Pancreas (tissue), 10 donors: ENCODE data around the gene WBP1L. TPM values are rescaled to one million over a fixed set of nuclear protein-coding genes. Genes with fewer than 3 reads are reported as not detected.

Experiments used
- ATAC-seq, 4 donors: fragments of 200-7000 bp; cut with Tn5 transposase; one replicate each; pipeline versions ENCODE4 v1.8.0 to v1.9.1; 2020; ENCODE audit warnings: mild to moderate bottlenecking in 4 of 4, moderate library complexity in 4 of 4
- DNase-seq, 6 donors: peaks; one replicate each; pipeline ENCODE4 v3.0.0-alpha.2; 2020
- FAIRE-seq: peaks from 2 replicates; lab custom pipeline; 2012; peaks lifted over from hg19 to GRCh38; lab: Jason Lieb, UNC
- H3K27ac ChIP-seq, 4 donors: fragments of 200-600 bp; sonication (generic); 1 replicate in 3 of 4; 2 replicates in 1 of 4; pipeline versions ENCODE4 v1.5.0 to v1.8.0; 2020
- H3K27me3 ChIP-seq, 4 donors: fragments of 200-600 bp; one replicate each; pipeline ENCODE4 v1.8.0; 2021
- H3K36me3 ChIP-seq, 3 donors: fragments of 200-600 bp; sonication (generic) in 1 of 3; one replicate each; pipeline versions ENCODE4 v1.5.0 to v1.8.0; 2020 to 2021
- H3K4me1 ChIP-seq, 3 donors: fragments of 200-600 bp; one replicate each; pipeline ENCODE4 v1.8.0; 2021
- H3K4me3 ChIP-seq, 4 donors: fragments of 200-600 bp; sonication (generic) in 2 of 4; one replicate each; pipeline versions ENCODE4 v1.5.0 to v1.8.0; 2020 to 2021
- H3K9me3 ChIP-seq, 4 donors: fragments of 200-600 bp; one replicate each; pipeline ENCODE4 v1.8.0; 2021
- CTCF ChIP-seq, 4 donors: fragments of 200-600 bp; sonication (generic) in 3 of 4; IDR thresholded peaks; one replicate each; pipeline versions ENCODE4 v1.5.0 to v1.8.0; 2021; ENCODE audit warnings: antibody characterized with exemption in 4 of 4
- WGBS, 2 donors: extraction: QIAGEN DNeasy Blood & Tissue Kit; methylation state at CpG; one replicate each; pipeline ENCODE4 v1.1.7; 2013; 5-methylcytosine and 5-hydroxymethylcytosine counted together
- intact Hi-C, 3 donors: fragments of 100-400 bp; cut with DNase I; formaldehyde crosslinking; loops; one replicate each; pipeline versions ENCODE4 v1.11.1 to v1.14.2; 2022
- polyA plus RNA-seq, 2 donors: library from polyadenylated mRNA; stranded (reverse); fragments of 200-250 nt; gene quantifications; one replicate each; pipeline ENCODE4 v1.2.3, GENCODE V29; 2013
- total RNA-seq, 6 donors: library from RNA; stranded (reverse); fragmentation: NEBNext Ultra II Directional in 4 of 6; extraction: Animal tissue kit (Norgen Biotek cat#: 25700) in 4 of 6; gene quantifications; one replicate each; pipeline versions ENCODE4 v1.2.1 to v1.2.4, GENCODE V29; 2021 to 2023
- donor health status: healthy with polysubstance abuse.
- donor health status: DM: no; HTN: no; CAD: no; lungs with moderate emphysema.
- donor health status: DM: no; HTN: no; CAD: no.
- donor health status: control.
- donor health status: control.
- donor health status: Bipolar disorder and iron deficiency.
- donor health status: DM: yes; HTN: yes; CAD: no.
- donor health status: DM: no; HTN: no; CAD: no.
- donor health status: DM: no; HTN: no; CAD: no.
- donor health status: DM: yes; HTN: yes; CAD: no.

The WBP1L gene
- total and polyA plus RNA-seq, 8 donors: 9.0 to 27.3 (median 10.8) TPM

DNA sequence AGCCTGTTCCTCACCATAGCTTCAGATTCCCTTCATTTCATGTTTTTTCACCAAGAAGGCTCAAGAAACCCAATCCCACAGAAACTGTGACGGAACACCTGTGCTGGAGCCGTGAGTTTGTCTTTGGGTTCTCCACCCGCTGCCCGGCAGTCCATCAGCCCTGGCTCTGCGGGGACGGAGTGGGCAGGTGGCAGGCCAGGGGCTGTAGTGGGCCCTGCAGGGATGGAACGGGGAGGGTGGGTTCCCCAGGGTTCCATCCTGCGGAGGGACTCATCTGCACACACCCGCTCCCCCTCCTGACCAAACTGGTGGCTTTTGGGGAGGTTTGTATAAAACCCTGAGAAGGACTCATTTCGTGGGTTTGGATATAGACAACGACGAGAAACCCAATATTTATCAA, 78.5 kb downstream of the WBP1L start:
- no peak for ATAC-seq
- intact Hi-C loops: no loop called here
- Histone ChIP-seq H3K4me1 (no peaks in the 10 kb centered on the region), H3K27me3 (no peaks in the 10 kb centered on the region), H3K27ac (no peak overlapping the region), H3K9me3 (no peaks in the 10 kb centered on the region), H3K36me3 (no peaks in the 10 kb centered on the region), H3K4me3 (no peak overlapping the region)
- no peak for FAIRE-seq
- no peak for TF ChIP-seq CTCF (IDR thresholded peaks at IDR 0.05)
- DNase-seq: no peak
- WGBS, 2 donors: 84 to 89% methylated on average over 12 of the region's 12 CpGs

DNA sequence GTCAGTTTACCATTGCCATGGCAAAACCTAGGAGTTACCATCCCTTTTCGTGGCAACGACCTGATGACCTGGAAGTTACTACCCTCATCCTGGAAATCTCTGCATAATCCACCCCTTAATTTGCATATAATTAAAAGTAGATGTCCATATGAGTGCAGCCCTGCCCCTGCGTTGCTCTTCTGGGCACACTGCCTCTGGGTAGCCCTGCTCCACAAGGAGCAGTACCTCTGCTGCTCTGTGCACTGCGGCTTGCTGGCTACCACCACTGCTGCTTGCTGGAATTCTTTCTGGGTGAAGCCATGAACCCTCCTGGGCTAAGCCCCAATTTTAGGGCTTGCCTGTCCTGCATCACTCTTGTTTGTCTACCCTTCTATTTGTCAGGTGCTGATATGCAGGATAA, 80.9 kb downstream of the WBP1L start:
- no peak overlapping the region for H3K27ac ChIP-seq
- H3K27me3 ChIP-seq: no peaks in the 10 kb centered on the region
- no peaks in the 10 kb centered on the region for H3K4me1 ChIP-seq
- H3K36me3 ChIP-seq: no peaks in the 10 kb centered on the region
- ATAC-seq (no peak), FAIRE-seq (no peak), DNase-seq (no peak)
- intact Hi-C loops: no loop called here
- TF ChIP-seq CTCF (IDR thresholded peaks at IDR 0.05): no peak
- H3K9me3 ChIP-seq: no peaks in the 10 kb centered on the region
- WGBS, 2 donors: 86 to 91% methylated on average over 4 of the region's 4 CpGs
- H3K4me3 ChIP-seq: no peak overlapping the region

DNA sequence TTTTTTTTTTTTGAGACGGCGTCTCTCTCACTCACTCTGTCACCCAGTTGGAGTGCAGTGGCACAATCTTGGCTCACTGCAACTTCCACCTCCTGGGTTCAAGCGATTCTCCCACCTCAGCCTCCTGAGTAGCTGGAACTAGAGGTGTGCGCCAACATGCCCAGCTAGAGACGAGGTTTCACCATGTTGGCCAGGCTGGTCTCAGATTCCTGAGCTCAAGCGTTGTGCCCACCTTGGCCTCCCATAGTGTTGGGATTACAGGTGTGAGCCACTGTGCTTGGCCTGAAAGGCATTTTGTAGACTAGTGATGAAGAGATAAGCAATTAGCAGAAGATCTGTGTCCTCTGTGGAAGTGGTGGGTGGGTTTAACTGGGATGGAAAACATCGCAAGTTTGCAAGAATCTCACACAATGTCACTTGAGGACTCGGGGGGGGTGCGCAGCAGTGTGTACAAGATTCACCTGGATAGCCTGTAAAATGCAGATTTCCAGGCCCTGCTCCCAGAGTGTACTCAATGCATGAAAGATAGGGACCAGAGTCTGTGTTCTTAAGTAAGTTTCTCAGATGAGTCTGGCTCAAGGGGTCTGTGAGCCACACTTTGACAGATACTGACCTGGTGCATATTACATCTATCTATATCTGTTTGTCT, 82.5 kb downstream of the WBP1L start:
- Histone ChIP-seq H3K4me3 (no peak overlapping the region), H3K36me3 (no peaks in the 10 kb centered on the region), H3K27ac (no peak overlapping the region), H3K4me1 (no peaks in the 10 kb centered on the region), H3K9me3 (no peaks in the 10 kb centered on the region), H3K27me3 (no peaks in the 10 kb centered on the region)
- intact Hi-C loops: no loop called here
- FAIRE-seq (no peak), ATAC-seq (no peak), DNase-seq (no peak)
- 81 to 85% methylated on average over 9 of the region's 9 CpGs for WGBS, 2 donors
- TF ChIP-seq CTCF (IDR thresholded peaks at IDR 0.05): no peak

DNA sequence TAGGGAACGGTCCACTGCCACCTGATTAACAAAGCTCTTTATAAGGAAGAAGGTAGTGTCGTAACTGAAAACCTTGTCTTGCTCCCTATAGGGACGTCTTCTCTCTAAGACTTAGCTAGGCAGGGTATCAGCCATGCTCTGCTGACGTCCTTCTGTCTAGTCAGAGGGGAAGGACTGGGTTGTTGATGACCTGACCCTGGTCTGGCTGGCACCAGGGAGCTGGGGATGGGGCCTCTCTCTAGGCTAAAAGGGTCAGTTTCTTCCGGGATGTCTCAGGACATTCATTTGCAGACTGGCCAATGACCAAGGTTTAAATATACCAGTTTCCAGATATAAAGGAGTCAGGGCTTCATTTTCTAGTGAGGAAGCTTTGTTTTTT, 83.8 kb downstream of the WBP1L start:
- Histone ChIP-seq H3K27ac (no peak overlapping the region), H3K4me3 (no peak overlapping the region), H3K27me3 (no peaks in the 10 kb centered on the region), H3K4me1 (no peaks in the 10 kb centered on the region), H3K36me3 (no peaks in the 10 kb centered on the region), H3K9me3 (no peaks in the 10 kb centered on the region)
- no peak for ATAC-seq
- 75 to 78% methylated on average over 5 of the region's 5 CpGs for whole genome bisulfite sequencing, 2 donors
- intact Hi-C loops: no loop called here
- TF ChIP-seq CTCF (IDR thresholded peaks at IDR 0.05): no peak
- DNase-seq: no peak
- no peak for FAIRE-seq

DNA sequence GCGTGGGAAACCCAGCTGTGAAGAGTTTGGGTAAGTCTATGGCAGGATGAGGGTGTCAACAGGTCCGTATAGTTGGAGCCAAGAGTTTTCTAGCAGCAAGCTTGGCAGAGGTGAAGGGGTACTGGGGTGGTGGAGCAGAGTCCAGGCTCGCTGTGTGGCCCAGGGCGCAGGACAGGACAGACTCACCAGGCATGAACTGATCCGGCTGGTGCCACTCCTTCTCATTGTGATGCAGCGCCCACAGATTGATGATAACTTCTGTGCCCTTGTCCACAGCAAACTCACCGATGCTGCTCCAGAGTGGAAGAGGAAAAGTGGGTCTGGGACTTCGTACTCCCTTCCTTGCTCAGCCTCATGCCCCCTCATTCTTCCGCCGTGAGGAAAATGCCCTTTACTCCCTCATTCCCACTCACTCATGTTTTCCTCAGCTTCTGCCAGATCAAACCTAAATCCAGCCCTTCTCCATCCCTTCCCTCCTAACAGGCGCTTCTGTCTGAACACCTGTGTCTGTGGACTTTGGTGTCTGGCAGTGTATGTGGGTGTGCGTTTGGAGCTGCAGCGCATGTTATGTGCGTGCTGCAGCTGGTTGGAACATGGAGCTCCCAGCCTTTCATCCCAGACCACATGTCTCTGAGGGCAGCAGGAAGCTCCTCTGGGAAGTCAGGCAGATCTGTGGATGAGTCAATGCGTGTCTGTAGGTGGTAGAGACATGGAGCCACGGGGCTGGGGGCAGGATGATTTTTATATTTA, 87.7 kb downstream of the WBP1L start:
- no peaks in the 10 kb centered on the region for H3K9me3 ChIP-seq
- WGBS, 2 donors: 55 to 63% methylated on average over 16 of the region's 16 CpGs
- ATAC-seq (no peak), DNase-seq (no peak), FAIRE-seq (no peak)
- no peaks in the 10 kb centered on the region for H3K4me1 ChIP-seq
- no peaks in the 10 kb centered on the region for H3K27me3 ChIP-seq
- H3K4me3 ChIP-seq: no peak overlapping the region
- H3K27ac ChIP-seq: no peak overlapping the region
- intact Hi-C loops: loop anchor here in 2 of 3 donors (2.0 to 10.0 kb wide), 3 partner anchors 71 to 243 kb away; no protein-coding TSS in a partner anchor
- no peaks in the 10 kb centered on the region for H3K36me3 ChIP-seq
- no peak for TF ChIP-seq CTCF (IDR thresholded peaks at IDR 0.05)
